Liver (tissue), 9 donors: ENCODE measurements around the gene GOLT1B. TPM values are rescaled to one million over a fixed set of nuclear protein-coding genes. Genes with fewer than 3 reads are reported as not detected.
A peak's percentile ranks its signal among the peaks of the same experiment; 100 is the strongest.

ENCODE experiments used
- DNase-seq: peaks from one replicate; pipeline ENCODE4 v3.0.0-alpha.2; 2017; ENCODE audit warnings: low spot score
- H3K27ac ChIP-seq, 2 donors: one replicate each; pipeline ENCODE4 v1.7.0; 2013; ENCODE audit warnings: inconsistent platforms in 2 of 2, low read length in 2 of 2, control low read depth in 1 of 2, low read depth in 1 of 2, mild to moderate bottlenecking in 1 of 2
- H3K27me3 ChIP-seq, 4 donors: one replicate each; pipeline versions ENCODE4 v1.6.1 to v1.7.0; 2013; ENCODE audit warnings: low read length in 3 of 4, inconsistent platforms in 1 of 4, mild to moderate bottlenecking in 1 of 4, moderate library complexity in 1 of 4; ENCODE audit not compliant: control insufficient read depth in 4 of 4, insufficient read depth in 4 of 4
- H3K36me3 ChIP-seq, 4 donors: one replicate each; pipeline versions ENCODE4 v1.6.1 to v1.7.0; 2013; ENCODE audit warnings: low read length in 3 of 4, mild to moderate bottlenecking in 3 of 4, low read depth in 1 of 4, moderate library complexity in 1 of 4; ENCODE audit not compliant: control insufficient read depth in 4 of 4, insufficient read depth in 3 of 4
- H3K4me1 ChIP-seq, 4 donors: one replicate each; pipeline versions ENCODE4 v1.6.1 to v1.7.0; 2013; ENCODE audit warnings: low read length in 3 of 4, mild to moderate bottlenecking in 3 of 4, moderate library complexity in 1 of 4; ENCODE audit not compliant: control insufficient read depth in 4 of 4, insufficient read depth in 4 of 4
- H3K4me3 ChIP-seq, 3 donors: one replicate each; pipeline versions ENCODE4 v1.6.1 to v1.7.0; 2013; ENCODE audit warnings: low read length in 3 of 3, control low read depth in 1 of 3, low read depth in 1 of 3, mild to moderate bottlenecking in 1 of 3
- H3K9ac ChIP-seq, 2 donors: one replicate each; pipeline ENCODE4 v1.7.0; 2013; ENCODE audit warnings: low read length in 2 of 2, mild to moderate bottlenecking in 2 of 2, moderate library complexity in 2 of 2, control low read depth in 1 of 2, low read depth in 1 of 2
- H3K9me3 ChIP-seq, 4 donors: one replicate each; pipeline versions ENCODE4 v1.6.1 to v1.7.0; 2013; ENCODE audit warnings: low read length in 3 of 4; ENCODE audit not compliant: control insufficient read depth in 4 of 4
- ATF3 ChIP-seq: IDR thresholded peaks from 2 replicates; pipeline ENCODE4 v1.6.1; 2016; ENCODE audit warnings: antibody characterized with exemption
- EGR1 ChIP-seq, 2 donors: IDR thresholded peaks; 2 replicates each; pipeline ENCODE4 v1.6.1; 2016 to 2018; ENCODE audit warnings: antibody characterized with exemption in 2 of 2, low read depth in 2 of 2
- FOXA1 ChIP-seq: IDR thresholded peaks from 2 replicates; pipeline ENCODE4 v1.6.1; 2016; ENCODE audit warnings: antibody characterized with exemption
- FOXA2 ChIP-seq: IDR thresholded peaks from 2 replicates; pipeline ENCODE4 v1.6.1; 2016; ENCODE audit warnings: antibody characterized with exemption
- GABPA ChIP-seq, 2 donors: IDR thresholded peaks in 1 of 2; conservative IDR thresholded peaks in 1 of 2; 2 replicates each; pipeline ENCODE4 v1.6.1; 2016; ENCODE audit warnings: antibody characterized with exemption in 2 of 2, mild to moderate bottlenecking in 1 of 2, moderate library complexity in 1 of 2
- HNF4A ChIP-seq, 2 donors: conservative IDR thresholded peaks; 2 replicates each; pipeline ENCODE4 v1.6.1; 2016; ENCODE audit warnings: antibody characterized with exemption in 2 of 2, mild to moderate bottlenecking in 2 of 2
- HNF4G ChIP-seq: IDR thresholded peaks from 2 replicates; pipeline ENCODE4 v1.6.1; 2016; ENCODE audit warnings: antibody characterized with exemption
- JUND ChIP-seq, 2 donors: IDR thresholded peaks; 2 replicates each; pipeline ENCODE4 v1.6.1; 2016; ENCODE audit warnings: antibody characterized with exemption in 2 of 2
- NR2F2 ChIP-seq: IDR thresholded peaks from 2 replicates; pipeline ENCODE4 v1.6.1; 2016; ENCODE audit warnings: antibody characterized with exemption
- RAD21 ChIP-seq, 2 donors: IDR thresholded peaks; 2 replicates each; pipeline ENCODE4 v1.6.1; 2016; ENCODE audit warnings: antibody characterized with exemption in 2 of 2, mild to moderate bottlenecking in 2 of 2
- RXRA ChIP-seq, 2 donors: IDR thresholded peaks; 2 replicates each; pipeline ENCODE4 v1.6.1; 2017 to 2018; ENCODE audit warnings: antibody characterized with exemption in 2 of 2, mild to moderate bottlenecking in 1 of 2
- SP1 ChIP-seq: IDR thresholded peaks from 2 replicates; pipeline ENCODE4 v1.6.1; 2018; ENCODE audit warnings: antibody characterized with exemption, mild to moderate bottlenecking
- TAF1 ChIP-seq: conservative IDR thresholded peaks from 2 replicates; pipeline ENCODE4 v1.6.1; 2016; ENCODE audit warnings: antibody characterized with exemption, mild to moderate bottlenecking
- YY1 ChIP-seq: IDR thresholded peaks from 2 replicates; pipeline ENCODE4 v1.6.1; 2016; ENCODE audit warnings: antibody characterized with exemption, mild to moderate bottlenecking
- ZBTB33 ChIP-seq: IDR thresholded peaks from 2 replicates; pipeline ENCODE4 v1.6.1; 2016; ENCODE audit warnings: antibody characterized with exemption
- WGBS: extraction: QIAGEN DNeasy Blood & Tissue Kit; methylation state at CpG from one replicate; pipeline ENCODE4 v1.1.7; 2013; 5-methylcytosine and 5-hydroxymethylcytosine counted together
- polyA plus RNA-seq, 2 donors: library from polyadenylated mRNA; stranded (reverse) in 1 of 2; unstranded in 1 of 2; fragments of 200-250 nt in 1 of 2; fragments of >200 nt in 1 of 2; fragmentation: Nextera tagmentation in 1 of 2; extraction: Ambion mirVana in 1 of 2; gene quantifications; one replicate each; pipeline versions ENCODE4 v1.2.1 to v1.2.3, GENCODE V29; 2013 to 2015
- total RNA-seq, 2 donors: library from RNA; depleted of rRNA; stranded (reverse); fragments of >200 nt; gene quantifications; one replicate each; pipeline ENCODE4 v1.2.3, GENCODE V29; 2014
- TF ChIP-seq, protein P1 (sequence below): fragments of 150-350 bp; IDR thresholded peaks from 2 replicates; pipeline ENCODE4 v1.5.1; 2017; ENCODE audit warnings: improper control_type of control experiment, low read depth, low read length; ENCODE audit not compliant: missing input control
- TF ChIP-seq, protein P2 (sequence below): IDR thresholded peaks from 2 replicates; pipeline ENCODE4 v1.6.1; 2016; ENCODE audit warnings: antibody characterized with exemption, mild to moderate bottlenecking
- TF ChIP-seq, protein P3 (sequence below): IDR thresholded peaks from 2 replicates; pipeline ENCODE4 v1.6.1; 2016; ENCODE audit warnings: antibody characterized with exemption
- donor health status: healthy.
- donor health status: healthy.
- donor health status: healthy.
- donor health status: healthy.
- donor health status: healthy.

Gene GOLT1B
- total RNA-seq (10 to 100 TPM; 11.0 to 16.5 TPM), polyA plus RNA-seq (10 to 100 TPM; 18.0 to 36.9 TPM)

DNA sequence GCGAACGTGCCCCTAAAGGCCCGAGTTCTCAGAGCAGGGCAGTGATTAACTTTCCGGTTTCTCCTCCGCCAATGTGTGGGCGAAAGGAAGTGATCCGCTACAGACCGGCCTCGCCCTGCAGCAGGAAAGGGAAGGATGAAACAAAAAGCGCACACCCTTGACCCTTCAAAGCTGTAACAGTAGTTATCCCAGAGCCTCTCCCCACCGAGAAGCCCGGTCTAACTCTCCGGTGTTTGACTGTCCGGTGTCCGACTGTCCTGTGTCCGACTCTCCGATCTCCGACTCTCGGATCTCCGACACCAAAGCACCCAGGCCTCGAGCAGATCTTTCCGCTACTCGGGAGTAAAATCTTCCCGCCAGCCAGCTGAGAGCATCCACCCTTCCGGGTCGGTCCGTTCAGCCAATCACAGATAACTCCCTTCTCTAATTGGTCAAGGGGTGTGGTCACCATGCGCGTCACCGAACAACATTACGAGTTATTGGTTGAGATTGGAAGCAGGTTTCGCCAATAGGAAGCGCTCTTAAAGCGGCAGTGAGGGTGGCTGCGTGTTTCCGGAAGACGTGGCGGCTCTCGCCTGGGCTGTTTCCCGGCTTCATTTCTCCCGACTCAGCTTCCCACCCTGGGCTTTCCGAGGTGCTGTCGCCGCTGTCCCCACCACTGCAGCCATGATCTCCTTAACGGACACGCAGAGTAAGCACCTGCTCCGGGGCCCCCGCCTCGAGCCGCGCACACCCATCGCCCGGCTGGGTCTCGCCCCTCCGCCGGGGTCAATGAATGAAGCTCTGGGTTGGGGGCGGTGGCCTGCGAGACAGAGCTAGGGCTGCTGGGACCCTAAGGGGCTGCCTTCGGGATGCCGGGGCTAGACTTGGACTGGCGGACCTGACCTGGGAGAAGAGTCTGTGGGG is at the start of gene GOLT1B, which contains the start of gene RECQL:
Gene GOLT1B, plus strand, starts transcription at position 532 of the 906 bp plus-strand sequence. Its CDS starts 135 bp downstream, at position 667.
Gene RECQL, minus strand, starts transcription at position 378 of the 906 bp plus-strand sequence. CDS start 2,065 bp downstream, outside the sequence.
- WGBS, result under 1% methylated on average over 61 of the region's 61 CpGs
- peaks cover 4 to 30% (median 20%) of the 10 kb centered on the region in 4 donors for H3K4me1 ChIP-seq
- peaks cover 3 to 18% (median 10%) of the 10 kb centered on the region in 4 donors for H3K36me3 ChIP-seq
- peak within 1 kb of the TSS; percentile 83 to 91 (median 90) for H3K4me3 ChIP-seq
- H3K9ac ChIP-seq, result peak within 1 kb of the TSS; percentile 68 to 73
- TF ChIP-seq NR2F2 (peak; percentile 70), HNF4G (no peak), JUND (IDR thresholded peaks at IDR 0.05) (peak in 1 of 2 donors; percentile 45), EGR1 (IDR thresholded peaks at IDR 0.05; ENCODE audit: low read depth in 2 of 2) (peak; percentile 37 to 73), RAD21 (IDR thresholded peaks at IDR 0.05) (peak in 1 of 2 donors; percentile 31), FOXA2 (peak; percentile 2), HNF4A (conservative IDR thresholded peaks at IDR 0.05) (no peak), YY1 (no peak), RXRA (IDR thresholded peaks at IDR 0.05) (peak in 1 of 2 donors; percentile 43), ZBTB33 (no peak), GABPA (IDR thresholded peaks at IDR 0.05 in 1 of 2, conservative IDR thresholded peaks at IDR 0.05 in 1 of 2) (peak; percentile 34 to 86), ATF3 (no peak), SP1 (peak; percentile 96), FOXA1 (no peak), TAF1 (peak; percentile 55)
- TF ChIP-seq, protein P1, sequence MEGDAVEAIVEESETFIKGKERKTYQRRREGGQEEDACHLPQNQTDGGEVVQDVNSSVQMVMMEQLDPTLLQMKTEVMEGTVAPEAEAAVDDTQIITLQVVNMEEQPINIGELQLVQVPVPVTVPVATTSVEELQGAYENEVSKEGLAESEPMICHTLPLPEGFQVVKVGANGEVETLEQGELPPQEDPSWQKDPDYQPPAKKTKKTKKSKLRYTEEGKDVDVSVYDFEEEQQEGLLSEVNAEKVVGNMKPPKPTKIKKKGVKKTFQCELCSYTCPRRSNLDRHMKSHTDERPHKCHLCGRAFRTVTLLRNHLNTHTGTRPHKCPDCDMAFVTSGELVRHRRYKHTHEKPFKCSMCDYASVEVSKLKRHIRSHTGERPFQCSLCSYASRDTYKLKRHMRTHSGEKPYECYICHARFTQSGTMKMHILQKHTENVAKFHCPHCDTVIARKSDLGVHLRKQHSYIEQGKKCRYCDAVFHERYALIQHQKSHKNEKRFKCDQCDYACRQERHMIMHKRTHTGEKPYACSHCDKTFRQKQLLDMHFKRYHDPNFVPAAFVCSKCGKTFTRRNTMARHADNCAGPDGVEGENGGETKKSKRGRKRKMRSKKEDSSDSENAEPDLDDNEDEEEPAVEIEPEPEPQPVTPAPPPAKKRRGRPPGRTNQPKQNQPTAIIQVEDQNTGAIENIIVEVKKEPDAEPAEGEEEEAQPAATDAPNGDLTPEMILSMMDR, result no peak
- TF ChIP-seq, protein P2, sequence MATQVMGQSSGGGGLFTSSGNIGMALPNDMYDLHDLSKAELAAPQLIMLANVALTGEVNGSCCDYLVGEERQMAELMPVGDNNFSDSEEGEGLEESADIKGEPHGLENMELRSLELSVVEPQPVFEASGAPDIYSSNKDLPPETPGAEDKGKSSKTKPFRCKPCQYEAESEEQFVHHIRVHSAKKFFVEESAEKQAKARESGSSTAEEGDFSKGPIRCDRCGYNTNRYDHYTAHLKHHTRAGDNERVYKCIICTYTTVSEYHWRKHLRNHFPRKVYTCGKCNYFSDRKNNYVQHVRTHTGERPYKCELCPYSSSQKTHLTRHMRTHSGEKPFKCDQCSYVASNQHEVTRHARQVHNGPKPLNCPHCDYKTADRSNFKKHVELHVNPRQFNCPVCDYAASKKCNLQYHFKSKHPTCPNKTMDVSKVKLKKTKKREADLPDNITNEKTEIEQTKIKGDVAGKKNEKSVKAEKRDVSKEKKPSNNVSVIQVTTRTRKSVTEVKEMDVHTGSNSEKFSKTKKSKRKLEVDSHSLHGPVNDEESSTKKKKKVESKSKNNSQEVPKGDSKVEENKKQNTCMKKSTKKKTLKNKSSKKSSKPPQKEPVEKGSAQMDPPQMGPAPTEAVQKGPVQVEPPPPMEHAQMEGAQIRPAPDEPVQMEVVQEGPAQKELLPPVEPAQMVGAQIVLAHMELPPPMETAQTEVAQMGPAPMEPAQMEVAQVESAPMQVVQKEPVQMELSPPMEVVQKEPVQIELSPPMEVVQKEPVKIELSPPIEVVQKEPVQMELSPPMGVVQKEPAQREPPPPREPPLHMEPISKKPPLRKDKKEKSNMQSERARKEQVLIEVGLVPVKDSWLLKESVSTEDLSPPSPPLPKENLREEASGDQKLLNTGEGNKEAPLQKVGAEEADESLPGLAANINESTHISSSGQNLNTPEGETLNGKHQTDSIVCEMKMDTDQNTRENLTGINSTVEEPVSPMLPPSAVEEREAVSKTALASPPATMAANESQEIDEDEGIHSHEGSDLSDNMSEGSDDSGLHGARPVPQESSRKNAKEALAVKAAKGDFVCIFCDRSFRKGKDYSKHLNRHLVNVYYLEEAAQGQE, result peak; percentile 11
- TF ChIP-seq, protein P3, sequence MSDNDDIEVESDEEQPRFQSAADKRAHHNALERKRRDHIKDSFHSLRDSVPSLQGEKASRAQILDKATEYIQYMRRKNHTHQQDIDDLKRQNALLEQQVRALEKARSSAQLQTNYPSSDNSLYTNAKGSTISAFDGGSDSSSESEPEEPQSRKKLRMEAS, result peak; percentile 85
- peak within 1 kb of the TSS; percentile 66 to 79 for H3K27ac ChIP-seq
- no peaks in the 10 kb centered on the region for H3K9me3 ChIP-seq
- no peaks in the 10 kb centered on the region for H3K27me3 ChIP-seq
- peak; percentile 89 for DNase-seq
